Endothelial cell of umbilical vein (primary cell): ENCODE data around the gene SLC25A22. TPM values are rescaled to one million over a fixed set of nuclear protein-coding genes. Genes with fewer than 3 reads are reported as not detected.
A peak's percentile ranks its signal among the peaks of the same experiment; 100 is the strongest.

Source experiments
- BruUV-seq: library from RNA; stranded (reverse); fragments of 400-500 nt; replicated peaks from 2 replicates; lab custom pipeline; 2021; lab: Mats Ljungman, UMichigan
- CTCF ChIA-PET: fragments of 300-600, 350-600 bp; sonication (Branson Sonifier 250); formaldehyde crosslinking; loops from one replicate; lab custom pipeline; 2021; ENCODE audit warnings: antibody characterized with exemption, inconsistent platforms; lab: Charles Lee
- POLR2A ChIA-PET: fragments of 300-600, 350-600 bp; sonication (Branson Sonifier 250); formaldehyde crosslinking; loops from one replicate; lab custom pipeline; 2021; ENCODE audit warnings: antibody characterized with exemption, inconsistent platforms; lab: Charles Lee
- DNase-seq: peaks from one replicate; pipeline ENCODE4 v3.0.0-alpha.2; 2011; ENCODE audit warnings: low read depth, low spot score
- FAIRE-seq: peaks from 2 replicates; lab custom pipeline; 2011; peaks lifted over from hg19 to GRCh38; lab: Jason Lieb, UNC
- H2AFZ ChIP-seq: 2 replicates; pipeline ENCODE4 v1.6.0; 2012; ENCODE audit warnings: low read depth, low read length, control low read depth, inconsistent platforms
- H3K27ac ChIP-seq: 2 replicates; pipeline ENCODE4 v1.5.1; 2011; ENCODE audit warnings: low read depth, mild to moderate bottlenecking, control low read depth, low read length, moderate library complexity; ENCODE audit not compliant: insufficient read depth
- H3K27me3 ChIP-seq, 2 experiments: 2 replicates each; pipeline versions ENCODE4 v1.6.0 to v1.6.1; 2011; ENCODE audit warnings: low read length in 2 of 2, mixed read lengths in 1 of 2; ENCODE audit not compliant: control insufficient read depth in 2 of 2, insufficient read depth in 2 of 2
- H3K36me3 ChIP-seq, 2 experiments: 2 replicates in 1 of 2; 3 replicates in 1 of 2; pipeline ENCODE4 v1.5.1; 2011; ENCODE audit warnings: low read length in 2 of 2, mild to moderate bottlenecking in 1 of 2, moderate library complexity in 1 of 2; ENCODE audit not compliant: control insufficient read depth in 2 of 2, insufficient read depth in 2 of 2; ENCODE audit errors: extremely low read depth in 1 of 2
- H3K4me1 ChIP-seq: 3 replicates; pipeline ENCODE4 v1.5.1; 2011; ENCODE audit warnings: mild to moderate bottlenecking, low read length; ENCODE audit not compliant: control insufficient read depth, insufficient read depth; ENCODE audit errors: extremely low read depth
- H3K4me2 ChIP-seq: 2 replicates; pipeline ENCODE4 v1.6.1; 2011; ENCODE audit warnings: low read length, control low read depth, mixed read lengths; ENCODE audit not compliant: insufficient read depth
- H3K4me3 ChIP-seq, 3 experiments: fragments of 200-600 bp in 1 of 3; sonication (generic), shearing (Covaris generic) in 1 of 3; replicated peaks in 1 of 3; 2 replicates each; pipeline ENCODE4 v1.5.1; 2011 to 2016; ENCODE audit warnings: control low read depth in 3 of 3, low read length in 3 of 3, mild to moderate bottlenecking in 2 of 3, inconsistent platforms in 1 of 3, low read depth in 1 of 3, moderate library complexity in 1 of 3; ENCODE audit not compliant: insufficient read depth in 1 of 3
- H3K79me2 ChIP-seq: 2 replicates; pipeline ENCODE4 v1.6.0; 2012; ENCODE audit warnings: low read length, inconsistent platforms; ENCODE audit not compliant: control insufficient read depth, insufficient read depth
- H3K9ac ChIP-seq: replicated peaks from 2 replicates; pipeline ENCODE3; 2011; ENCODE audit warnings: low read length, control low read depth; ENCODE audit not compliant: insufficient read depth; ENCODE audit errors: extremely low read depth
- H3K9me1 ChIP-seq: replicated peaks from 3 replicates; pipeline ENCODE4 v1.6.0; 2011; ENCODE audit warnings: mild to moderate bottlenecking, low read length; ENCODE audit not compliant: control insufficient read depth, insufficient read depth; ENCODE audit errors: extremely low read depth
- H3K9me3 ChIP-seq: replicated peaks from 2 replicates; pipeline ENCODE4 v1.5.1; 2012; ENCODE audit warnings: low read length, inconsistent platforms; ENCODE audit not compliant: control insufficient read depth, insufficient read depth
- H4K20me1 ChIP-seq: replicated peaks from 2 replicates; pipeline ENCODE3; 2011; ENCODE audit warnings: mild to moderate bottlenecking, low read length; ENCODE audit not compliant: control insufficient read depth, insufficient read depth; ENCODE audit errors: extremely low read depth
- EZH2 ChIP-seq: IDR thresholded peaks from 2 replicates; pipeline ENCODE4 v1.6.1; 2012; ENCODE audit warnings: borderline replicate concordance, low read depth, mild to moderate bottlenecking, moderate library complexity, low read length, inconsistent platforms; ENCODE audit not compliant: severe bottlenecking
- FOS ChIP-seq: IDR thresholded peaks from 2 replicates; pipeline ENCODE4 v1.6.1; 2011; ENCODE audit warnings: mild to moderate bottlenecking, low read length, moderate library complexity, borderline replicate concordance; ENCODE audit not compliant: insufficient read depth
- GATA2 ChIP-seq: IDR thresholded peaks from 2 replicates; pipeline ENCODE4 v1.7.0; 2011; ENCODE audit warnings: low read depth, mild to moderate bottlenecking, moderate library complexity, mixed read lengths, low read length; ENCODE audit not compliant: insufficient read length, insufficient read depth
- JUN ChIP-seq: IDR thresholded peaks from 2 replicates; pipeline ENCODE4 v1.6.1; 2011; ENCODE audit warnings: borderline replicate concordance, low read depth; ENCODE audit not compliant: insufficient read length, insufficient read depth
- MYC ChIP-seq: IDR thresholded peaks from one replicate; pipeline ENCODE4 v1.6.1; 2011; ENCODE audit warnings: mild to moderate bottlenecking, low read depth, low read length
- POLR2A ChIP-seq: IDR thresholded peaks from 2 replicates; pipeline ENCODE4 v1.6.1; 2012; ENCODE audit warnings: low read depth, mild to moderate bottlenecking, control low read depth, low read length
- POLR2AphosphoS5 ChIP-seq: IDR thresholded peaks from 2 replicates; pipeline ENCODE4 v1.6.1; 2012; ENCODE audit warnings: low read depth, mild to moderate bottlenecking, control low read depth, low read length, moderate library complexity; ENCODE audit not compliant: insufficient read depth
- dilution Hi-C: fragments of 300-500 bp; cut with MboI; formaldehyde crosslinking; loops from one replicate; pipeline ENCODE4 v1.15.0; 2019; ENCODE audit warnings: low sequenced_read_pairs; ENCODE audit not compliant: extremely low pct_ligation_motif_present
- intact Hi-C: fragments of 100-400 bp; cut with micrococcal nuclease; formaldehyde crosslinking; loops from one replicate; pipeline ENCODE4 v1.10.0; 2022
- polyA plus RNA-seq, 4 experiments: library from polyadenylated mRNA; depleted of rRNA in 3 of 4; stranded (reverse) in 3 of 4; unstranded in 1 of 4; fragments of >200 nt; gene quantifications; 2 replicates each; pipeline versions ENCODE4 v1.2.1 to v1.2.3, GENCODE V29; 2011 to 2012; ENCODE audit warnings: missing spikeins in 1 of 4
- total RNA-seq: library from RNA; stranded (reverse); gene quantifications from 2 replicates; pipeline ENCODE4 v1.2.3, GENCODE V29; 2021
- TF ChIP-seq, protein P1 (sequence below), 2 donors: IDR thresholded peaks; 1 replicate in 1 of 2; 2 replicates in 1 of 2; pipeline ENCODE4 v1.5.1; 2011; ENCODE audit warnings: low read length in 2 of 2, mild to moderate bottlenecking in 2 of 2, moderate library complexity in 2 of 2, control low read depth in 1 of 2, inconsistent platforms in 1 of 2, low read depth in 1 of 2; ENCODE audit not compliant: insufficient read depth in 1 of 2; ENCODE audit errors: extremely low read depth in 1 of 2
- TF ChIP-seq, protein P2 (sequence below): IDR thresholded peaks from 2 replicates; pipeline ENCODE4 v1.6.1; 2011; ENCODE audit not compliant: insufficient read depth, insufficient read length

SLC25A22 gene
- total and polyA plus RNA-seq, 2 donors (not counting 3 experiments of a cell fraction or from before 2014, with no cell fraction given), result 24.5 to 24.9 TPM

DNA sequence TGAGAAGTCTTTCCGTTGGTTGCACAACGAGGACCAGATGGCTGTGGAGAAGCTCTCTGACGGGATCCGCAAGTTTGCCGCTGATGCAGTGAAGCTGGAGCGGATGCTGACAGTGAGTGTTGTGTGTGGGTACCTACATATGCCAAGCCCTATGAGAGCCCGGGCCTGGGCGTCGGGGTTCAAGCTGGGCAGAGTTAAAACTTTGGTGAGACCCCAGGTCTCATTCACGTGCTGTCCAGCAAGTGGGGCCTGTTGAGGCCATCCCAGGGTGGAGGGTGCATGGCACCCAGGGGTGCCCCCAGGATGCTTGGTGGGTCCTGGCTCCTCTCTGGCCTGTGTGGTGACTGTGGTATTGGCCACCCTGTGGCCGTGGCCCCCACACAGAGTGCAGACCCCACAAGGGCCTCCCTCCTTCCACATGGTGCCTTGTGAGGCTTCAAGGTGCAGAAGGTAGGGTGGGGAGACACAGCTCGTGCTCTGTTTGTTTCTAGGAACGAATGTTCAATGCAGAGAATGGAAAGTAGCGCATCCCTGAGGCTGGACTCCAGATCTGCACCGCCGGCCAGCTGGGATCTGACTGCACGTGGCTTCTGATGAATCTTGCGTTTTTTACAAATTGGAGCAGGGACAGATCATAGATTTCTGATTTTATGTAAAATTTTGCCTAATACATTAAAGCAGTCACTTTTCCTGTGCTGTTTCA, 33.6 kb downstream of the SLC25A22 start:
- no peaks in the 10 kb centered on the region for H3K27me3 ChIP-seq
- H3K27ac ChIP-seq, result no peak overlapping the region
- no peaks in the 10 kb centered on the region for H3K79me2 ChIP-seq
- no peak overlapping the region for H2AFZ ChIP-seq
- H3K9me1 ChIP-seq, result no peaks in the 10 kb centered on the region
- DNase-seq (no peak), FAIRE-seq (peak; percentile 48)
- BruUV-seq, result TSS peak; percentile 13
- POLR2A ChIA-PET, result no interaction called here
- TF ChIP-seq POLR2AphosphoS5 (no peak), POLR2A (no peak), FOS (no peak), GATA2 (no peak), MYC (no peak), EZH2 (no peak), JUN (no peak)
- TF ChIP-seq, protein P1, sequence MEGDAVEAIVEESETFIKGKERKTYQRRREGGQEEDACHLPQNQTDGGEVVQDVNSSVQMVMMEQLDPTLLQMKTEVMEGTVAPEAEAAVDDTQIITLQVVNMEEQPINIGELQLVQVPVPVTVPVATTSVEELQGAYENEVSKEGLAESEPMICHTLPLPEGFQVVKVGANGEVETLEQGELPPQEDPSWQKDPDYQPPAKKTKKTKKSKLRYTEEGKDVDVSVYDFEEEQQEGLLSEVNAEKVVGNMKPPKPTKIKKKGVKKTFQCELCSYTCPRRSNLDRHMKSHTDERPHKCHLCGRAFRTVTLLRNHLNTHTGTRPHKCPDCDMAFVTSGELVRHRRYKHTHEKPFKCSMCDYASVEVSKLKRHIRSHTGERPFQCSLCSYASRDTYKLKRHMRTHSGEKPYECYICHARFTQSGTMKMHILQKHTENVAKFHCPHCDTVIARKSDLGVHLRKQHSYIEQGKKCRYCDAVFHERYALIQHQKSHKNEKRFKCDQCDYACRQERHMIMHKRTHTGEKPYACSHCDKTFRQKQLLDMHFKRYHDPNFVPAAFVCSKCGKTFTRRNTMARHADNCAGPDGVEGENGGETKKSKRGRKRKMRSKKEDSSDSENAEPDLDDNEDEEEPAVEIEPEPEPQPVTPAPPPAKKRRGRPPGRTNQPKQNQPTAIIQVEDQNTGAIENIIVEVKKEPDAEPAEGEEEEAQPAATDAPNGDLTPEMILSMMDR (IDR thresholded peaks at IDR 0.05; ENCODE audit: extremely low read depth in 1 of 2, insufficient read depth in 1 of 2, low read depth in 1 of 2, low read length in 2 of 2), result no peak
- TF ChIP-seq, protein P2, sequence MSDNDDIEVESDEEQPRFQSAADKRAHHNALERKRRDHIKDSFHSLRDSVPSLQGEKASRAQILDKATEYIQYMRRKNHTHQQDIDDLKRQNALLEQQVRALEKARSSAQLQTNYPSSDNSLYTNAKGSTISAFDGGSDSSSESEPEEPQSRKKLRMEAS, result no peak
- no peak overlapping the region for H3K4me2 ChIP-seq
- CTCF ChIA-PET, result interaction anchor here (1.1 kb wide), 1 partner anchor 16 kb away, joined by 4 read pairs; no protein-coding TSS in a partner anchor
- H3K4me3 ChIP-seq, result no peak overlapping the region
- no peak overlapping the region for H3K9ac ChIP-seq
- intact Hi-C loops (no loop called here), dilution Hi-C loops (no loop called here)
- peaks cover 13 to 31% of the 10 kb centered on the region in 2 experiments for H3K36me3 ChIP-seq
- no peaks in the 10 kb centered on the region for H3K4me1 ChIP-seq
- H4K20me1 ChIP-seq, result no peaks in the 10 kb centered on the region
- no peaks in the 10 kb centered on the region for H3K9me3 ChIP-seq
